Neutrophil (primary cell): ENCODE data around the gene TRIM29.

Source experiments
- H3K27ac ChIP-seq: fragments of 200-600 bp; sonication (generic); 2 replicates; pipeline ENCODE4 v1.5.1; 2016; ENCODE audit warnings: mild to moderate bottlenecking, moderate library complexity
- H3K27me3 ChIP-seq: fragments of 200-600 bp; sonication (generic); 2 replicates; pipeline ENCODE4 v1.6.0; 2016; ENCODE audit warnings: mild to moderate bottlenecking
- H3K36me3 ChIP-seq: fragments of 200-600 bp; sonication (generic); 2 replicates; pipeline ENCODE4 v1.5.1; 2017
- H3K4me1 ChIP-seq, 2 experiments: fragments of 200-600 bp in 1 of 2; sonication (generic) in 1 of 2; 1 replicate in 1 of 2; 2 replicates in 1 of 2; pipeline versions ENCODE4 v1.5.1 to v1.6.1; 2013 to 2016; ENCODE audit warnings: low read depth in 1 of 2, low read length in 1 of 2, mild to moderate bottlenecking in 1 of 2, moderate library complexity in 1 of 2; ENCODE audit not compliant: control insufficient read depth in 1 of 2, insufficient read depth in 1 of 2
- H3K4me3 ChIP-seq, 2 experiments: fragments of 200-600 bp in 1 of 2; sonication (generic) in 1 of 2; 1 replicate in 1 of 2; 2 replicates in 1 of 2; pipeline ENCODE4 v1.5.1; 2013 to 2016; ENCODE audit warnings: low read depth in 1 of 2, low read length in 1 of 2, mild to moderate bottlenecking in 1 of 2, moderate library complexity in 1 of 2
- H3K9me3 ChIP-seq: fragments of 200-600 bp; sonication (generic); 2 replicates; pipeline ENCODE4 v1.5.1; 2016
- CTCF ChIP-seq: fragments of 200-600 bp; sonication (generic); IDR thresholded peaks from 2 replicates; pipeline ENCODE4 v1.5.1; 2016; ENCODE audit warnings: antibody characterized with exemption

The TRIM29 gene

DNA sequence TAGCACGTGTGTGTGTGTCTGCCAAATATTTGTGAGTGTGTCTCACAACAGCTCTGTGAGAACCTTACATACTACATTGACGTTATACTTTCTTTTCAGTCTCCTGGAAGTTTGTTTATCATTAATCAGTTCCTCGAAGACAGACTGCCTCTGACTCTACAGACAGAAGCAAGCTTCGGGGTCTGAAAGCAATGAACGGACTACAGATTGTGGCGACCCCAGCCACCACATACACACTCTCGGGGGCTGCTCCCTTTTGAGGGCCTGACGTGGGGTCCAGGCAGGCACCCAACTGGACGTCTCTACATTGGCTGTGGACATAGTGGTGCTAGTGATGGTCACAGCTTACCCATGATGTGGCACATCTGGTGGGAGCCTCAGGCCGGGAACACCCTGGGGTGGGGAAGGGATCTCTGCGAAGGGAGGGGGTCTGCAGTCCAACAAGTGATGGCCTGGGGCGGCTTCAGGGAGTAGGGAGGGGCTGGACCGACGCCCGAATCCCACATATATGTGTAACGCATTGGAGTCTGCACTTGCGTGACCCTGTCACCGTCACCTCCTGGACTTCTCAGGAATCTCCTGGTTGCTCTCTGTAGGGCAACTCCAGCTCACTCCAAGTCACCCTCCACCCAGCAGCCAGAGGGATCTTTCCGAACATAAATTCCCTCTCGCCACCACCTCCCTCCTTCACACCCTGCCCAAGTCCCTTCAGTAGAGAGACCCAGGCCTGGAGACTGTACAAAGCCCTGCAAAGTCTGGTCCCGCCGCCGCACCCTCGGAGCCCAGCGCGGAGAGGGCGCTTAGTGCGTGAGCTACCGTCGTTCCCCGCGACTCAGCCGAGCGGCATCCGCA is 30.4 kb upstream of the TRIM29 start:
- H3K27me3 ChIP-seq = peaks cover 100% of the 10 kb centered on the region
- H3K27ac ChIP-seq = no peak overlapping the region
- peaks cover 6 to 7% of the 10 kb centered on the region in 2 experiments for H3K4me1 ChIP-seq
- H3K9me3 ChIP-seq = no peaks in the 10 kb centered on the region
- H3K4me3 ChIP-seq = peak overlapping the region in 1 of 2 experiments; percentile 18
- H3K36me3 ChIP-seq = no peaks in the 10 kb centered on the region
- no peak for TF ChIP-seq CTCF

- H3K4me3 ChIP-seq = no peak overlapping the region
- no peaks in the 10 kb centered on the region for H3K36me3 ChIP-seq
- no peak overlapping the region for H3K27ac ChIP-seq
- TF ChIP-seq CTCF = no peak
- H3K9me3 ChIP-seq = no peaks in the 10 kb centered on the region
- H3K27me3 ChIP-seq = peaks cover 100% of the 10 kb centered on the region
- H3K4me1 ChIP-seq = peaks cover 6 to 7% of the 10 kb centered on the region in 2 experiments
These were observed 29.7 kb upstream of the TRIM29 start for GRCh38 chr11:120167659-120168058.

- Histone ChIP-seq H3K27ac (no peak overlapping the region), H3K9me3 (no peaks in the 10 kb centered on the region), H3K36me3 (no peaks in the 10 kb centered on the region), H3K27me3 (peaks cover 76% of the 10 kb centered on the region), H3K4me1 (no peaks in the 10 kb centered on the region), H3K4me3 (no peak overlapping the region)
- no peak for TF ChIP-seq CTCF
These were observed 22.5 kb upstream of the TRIM29 start for GRCh38 chr11:120160436-120160835.

DNA sequence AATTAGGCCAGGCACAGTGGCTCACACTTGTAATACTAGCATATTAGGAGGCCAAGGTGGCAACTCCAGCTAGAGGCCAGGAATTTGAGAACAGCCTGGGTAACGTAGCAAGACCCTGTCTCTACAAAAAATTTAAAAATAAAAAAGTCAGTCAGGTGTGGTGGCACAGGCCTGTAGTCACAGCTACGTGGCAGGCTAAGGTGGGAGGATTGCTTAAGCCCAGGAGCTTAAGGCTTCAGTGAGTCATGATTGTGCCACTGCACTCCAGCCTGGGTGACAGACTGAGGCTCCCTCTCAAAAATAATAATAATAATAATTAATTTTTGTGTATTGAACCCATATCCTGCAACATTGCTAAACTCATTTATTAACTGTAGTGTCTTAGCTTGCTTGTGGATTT is 15.3 kb upstream of the TRIM29 start:
- Histone ChIP-seq H3K27ac (no peak overlapping the region), H3K27me3 (peaks cover 53% of the 10 kb centered on the region), H3K9me3 (no peaks in the 10 kb centered on the region), H3K4me1 (no peaks in the 10 kb centered on the region), H3K36me3 (no peaks in the 10 kb centered on the region), H3K4me3 (no peak overlapping the region)
- TF ChIP-seq CTCF = no peak

- no peak overlapping the region for H3K27ac ChIP-seq
- H3K4me3 ChIP-seq = no peak overlapping the region
- H3K36me3 ChIP-seq = no peaks in the 10 kb centered on the region
These were observed 13.6 kb upstream of the TRIM29 start for GRCh38 chr11:120151536-120151935.

More at GRCh38 chr11:120151536-120151935, 13.6 kb upstream of the TRIM29 start:
- TF ChIP-seq CTCF = no peak
- Histone ChIP-seq H3K27me3 (peaks cover 49% of the 10 kb centered on the region), H3K9me3 (no peaks in the 10 kb centered on the region), H3K4me1 (no peaks in the 10 kb centered on the region)
